WTC11 (cell line): ENCODE results near the gene GRM5. TPM values are rescaled to one million over a fixed set of nuclear protein-coding genes. Genes with fewer than 3 reads are reported as not detected.

Experiments
- ATAC-seq: fragments of 200-7000 bp; cut with Tn5 transposase; 2 replicates; pipeline ENCODE4 v1.10.0; 2021; ENCODE audit warnings: mild to moderate bottlenecking, moderate library complexity
- CTCF ChIA-PET: fragments of 300-600 bp; sonication (Branson Sonifier 250); formaldehyde crosslinking; loops from one replicate; lab custom pipeline; 2021; ENCODE audit warnings: antibody characterized with exemption; lab: Charles Lee
- POLR2A ChIA-PET: fragments of 350-600 bp; sonication (Branson Sonifier 250); formaldehyde crosslinking; loops from one replicate; lab custom pipeline; 2021; ENCODE audit warnings: antibody characterized with exemption; lab: Charles Lee
- DNase-seq: peaks from one replicate; pipeline ENCODE4 v3.0.0; 2021; ENCODE audit warnings: low spot score
- H3K27ac Mint-ChIP-seq: 2 replicates; pipeline ENCODE4 v1.8.0; 2021; ENCODE audit warnings: mixed read lengths
- H3K27me3 Mint-ChIP-seq: 2 replicates; pipeline ENCODE4 v1.8.0; 2021; ENCODE audit warnings: low read depth, mild to moderate bottlenecking, moderate library complexity, mixed read lengths
- H3K36me3 Mint-ChIP-seq: 2 replicates; pipeline ENCODE4 v1.8.0; 2021; ENCODE audit warnings: mixed read lengths
- H3K4me1 Mint-ChIP-seq: 2 replicates; pipeline ENCODE4 v1.8.0; 2022; ENCODE audit warnings: mixed read lengths
- H3K4me3 Mint-ChIP-seq: 2 replicates; pipeline ENCODE4 v1.8.0; 2021; ENCODE audit warnings: mild to moderate bottlenecking, moderate library complexity, mixed read lengths
- H3K9me3 Mint-ChIP-seq: 2 replicates; pipeline ENCODE4 v1.8.0; 2021; ENCODE audit warnings: mixed read lengths
- ATF6 ChIP-seq: sonication (generic); formaldehyde crosslinking; IDR thresholded peaks from 2 replicates; pipeline ENCODE4 v1.8.1; 2023; ENCODE audit warnings: mild to moderate bottlenecking, missing genetic modification reagents
- ELF4 ChIP-seq: sonication (generic); formaldehyde crosslinking; IDR thresholded peaks from 2 replicates; pipeline ENCODE4 v1.8.1; 2022; ENCODE audit warnings: low read depth, mild to moderate bottlenecking, moderate library complexity, missing genetic modification reagents
- FOXJ3 ChIP-seq: sonication (generic); formaldehyde crosslinking; IDR thresholded peaks from 2 replicates; pipeline ENCODE4 v1.9.0; 2021; ENCODE audit warnings: missing genetic modification reagents, mild to moderate bottlenecking, borderline replicate concordance
- FOXP1 ChIP-seq: sonication (generic); formaldehyde crosslinking; IDR thresholded peaks from 2 replicates; pipeline ENCODE4 v1.8.0; 2022; ENCODE audit warnings: missing genetic modification reagents, mild to moderate bottlenecking, moderate library complexity, borderline replicate concordance
- GTF2I ChIP-seq: fragments of 250-450 bp; sonication (Bioruptor Pico); conservative IDR thresholded peaks from 2 replicates; pipeline ENCODE4 v1.4.0; 2021; ENCODE audit warnings: mild to moderate bottlenecking
- HMGA2 ChIP-seq: fragments of 250-450 bp; sonication (Bioruptor Pico); IDR thresholded peaks from 2 replicates; pipeline ENCODE4 v1.4.0; 2021; ENCODE audit warnings: mild to moderate bottlenecking, moderate library complexity
- JUN ChIP-seq: sonication (generic); formaldehyde crosslinking; IDR thresholded peaks from 2 replicates; pipeline ENCODE4 v1.8.0; 2023; ENCODE audit warnings: mild to moderate bottlenecking, missing genetic modification reagents
- RORB ChIP-seq: fragments of 250-450 bp; sonication (Bioruptor Pico); IDR thresholded peaks from 2 replicates; pipeline ENCODE4 v1.9.0; 2021; ENCODE audit warnings: mild to moderate bottlenecking
- SP1 ChIP-seq: sonication (generic); formaldehyde crosslinking; conservative IDR thresholded peaks from 2 replicates; pipeline ENCODE4 v1.8.1; 2022; ENCODE audit warnings: missing genetic modification reagents
- ZNF232 ChIP-seq: sonication (generic); formaldehyde crosslinking; IDR thresholded peaks from 2 replicates; pipeline ENCODE4 v1.8.0; 2022; ENCODE audit warnings: mild to moderate bottlenecking, missing genetic modification reagents
- ZNF281 ChIP-seq: sonication (generic); formaldehyde crosslinking; IDR thresholded peaks from 2 replicates; pipeline ENCODE4 v1.8.0; 2023; ENCODE audit warnings: mild to moderate bottlenecking, missing genetic modification reagents
- ZNF317 ChIP-seq: sonication (generic); formaldehyde crosslinking; IDR thresholded peaks from 2 replicates; pipeline ENCODE4 v1.8.1; 2023; ENCODE audit warnings: low read depth, mild to moderate bottlenecking, moderate library complexity, missing genetic modification reagents, borderline replicate concordance
- ZNF423 ChIP-seq: fragments of 250-450 bp; sonication (Bioruptor Pico); IDR thresholded peaks from 2 replicates; pipeline ENCODE4 v2.1.2; 2022; ENCODE audit warnings: mild to moderate bottlenecking, moderate library complexity
- total RNA-seq: library from RNA; stranded (reverse); gene quantifications from 3 replicates; pipeline ENCODE4 v1.2.3, GENCODE V29; 2021
- TF ChIP-seq, protein P1 (sequence below): sonication (generic); formaldehyde crosslinking; IDR thresholded peaks from 2 replicates; pipeline ENCODE4 v1.8.1; 2023; ENCODE audit warnings: mild to moderate bottlenecking, missing genetic modification reagents, moderate library complexity
- TF ChIP-seq, protein P2 (sequence below): fragments of 250-450 bp; sonication (Bioruptor Pico); conservative IDR thresholded peaks from 2 replicates; pipeline ENCODE4 v1.9.0; 2021; ENCODE audit warnings: mild to moderate bottlenecking

The GRM5 gene
- total RNA-seq, 1 experiment from 2014 or later = 0.13 TPM

- TF ChIP-seq ZNF281 (no peak), HMGA2 (CRISPR knock-in tag) (no peak), ZNF317 (CRISPR knock-in tag) (no peak), RORB (CRISPR knock-in tag) (no peak)
- TF ChIP-seq, protein P1, sequence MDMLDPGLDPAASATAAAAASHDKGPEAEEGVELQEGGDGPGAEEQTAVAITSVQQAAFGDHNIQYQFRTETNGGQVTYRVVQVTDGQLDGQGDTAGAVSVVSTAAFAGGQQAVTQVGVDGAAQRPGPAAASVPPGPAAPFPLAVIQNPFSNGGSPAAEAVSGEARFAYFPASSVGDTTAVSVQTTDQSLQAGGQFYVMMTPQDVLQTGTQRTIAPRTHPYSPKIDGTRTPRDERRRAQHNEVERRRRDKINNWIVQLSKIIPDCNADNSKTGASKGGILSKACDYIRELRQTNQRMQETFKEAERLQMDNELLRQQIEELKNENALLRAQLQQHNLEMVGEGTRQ (CRISPR knock-in tag) = no peak
- TF ChIP-seq, protein P2, sequence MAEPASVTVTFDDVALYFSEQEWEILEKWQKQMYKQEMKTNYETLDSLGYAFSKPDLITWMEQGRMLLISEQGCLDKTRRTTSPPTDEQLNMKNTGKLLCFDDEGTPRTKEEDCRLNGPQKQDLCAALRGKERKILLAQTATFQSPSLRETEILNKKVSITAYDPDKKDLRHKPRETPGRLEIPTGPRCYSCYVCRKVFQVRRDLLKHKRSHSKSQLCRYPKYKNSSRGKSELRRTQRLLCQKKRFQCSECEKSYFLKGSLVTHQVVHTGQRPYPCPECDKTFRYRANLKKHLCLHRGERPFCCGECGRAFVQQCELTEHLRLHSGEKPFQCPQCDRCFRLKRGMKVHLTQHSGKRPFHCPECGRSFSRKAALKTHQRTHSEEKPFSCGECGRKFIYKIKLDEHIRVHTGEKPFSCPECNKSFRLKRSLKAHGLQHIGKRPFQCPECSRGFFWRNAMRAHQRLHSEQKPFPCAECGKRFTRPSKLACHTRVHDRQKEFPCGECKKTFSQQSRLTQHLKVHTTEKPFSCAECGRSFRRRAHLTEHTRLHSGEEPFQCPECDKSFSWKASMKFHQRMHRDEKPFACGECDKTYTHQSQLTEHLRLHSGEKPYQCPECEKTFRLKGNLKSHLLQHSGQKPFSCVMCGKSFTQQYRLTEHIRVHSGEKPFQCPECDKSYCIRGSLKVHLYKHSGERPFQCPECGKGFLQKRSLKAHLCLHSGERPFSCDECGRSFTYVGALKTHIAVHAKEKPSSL (CRISPR knock-in tag) = no peak
Measured at GRCh38 chr11:88575916-88576315, 489.9 kb downstream of the GRM5 start (continued).

DNA sequence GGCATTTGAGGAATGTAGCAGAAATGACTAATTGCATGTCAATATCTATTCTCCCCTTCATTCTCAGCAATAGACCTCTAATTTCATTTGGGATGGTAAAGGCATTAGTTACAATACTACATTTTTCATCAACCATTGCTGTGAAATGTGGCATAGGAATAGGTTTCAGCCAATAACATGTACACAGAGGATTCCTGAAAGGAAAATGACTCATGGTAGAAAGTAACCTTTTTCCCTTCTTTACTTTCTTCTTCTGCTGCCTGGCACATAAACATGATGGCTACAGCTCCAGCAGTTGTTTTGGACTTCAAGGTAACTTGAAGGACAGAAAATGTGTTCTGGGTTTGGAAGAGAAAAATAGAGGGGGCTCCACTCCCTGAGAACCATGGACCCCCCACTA lies 496.4 kb downstream of the GRM5 start:
- peaks cover 13% of the 10 kb centered on the region for H3K4me1 Mint-ChIP-seq
- no peak overlapping the region for H3K4me3 Mint-ChIP-seq
- no peak overlapping the region for H3K27ac Mint-ChIP-seq
- no peaks in the 10 kb centered on the region for H3K36me3 Mint-ChIP-seq
- H3K9me3 Mint-ChIP-seq = no peaks in the 10 kb centered on the region
- CTCF ChIA-PET = interaction anchor here (1.3 to 1.8 kb wide), 2 partner anchors 17 to 553 kb away, joined by 3 to 8 read pairs; no protein-coding TSS in a partner anchor
- no peak for ATAC-seq
- no peak for TF ChIP-seq GTF2I (CRISPR knock-in tag)
- TF ChIP-seq FOXP1 = no peak
- peaks cover 2% of the 10 kb centered on the region; the same call in 1 of the 2 replicates for H3K27me3 Mint-ChIP-seq
- DNase-seq = no peak
- POLR2A ChIA-PET = no interaction called here

DNA sequence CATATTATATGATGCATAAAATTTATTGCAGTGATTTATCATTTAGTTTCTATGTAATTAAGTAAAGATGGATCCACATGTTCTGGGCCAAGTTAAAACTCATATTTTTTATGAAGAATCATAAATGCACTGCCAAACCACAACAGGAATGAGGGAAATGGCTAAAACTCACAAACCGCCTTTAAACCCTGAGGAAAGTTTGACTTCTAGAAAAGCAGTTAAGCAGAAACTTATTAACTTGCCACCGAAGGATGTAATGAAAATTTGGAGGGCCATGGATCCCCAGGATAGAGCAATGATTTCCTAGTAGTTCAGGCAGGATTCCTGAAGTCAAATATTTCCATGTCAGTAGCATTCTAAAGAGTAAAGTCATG lies 510.0 kb downstream of the GRM5 start:
- H3K27ac Mint-ChIP-seq = no peak overlapping the region
- ChIA-PET POLR2A (no interaction called here), CTCF (no interaction called here)
- DNase-seq (no peak), ATAC-seq (no peak)
- TF ChIP-seq ZNF232 (CRISPR knock-in tag) (no peak), ELF4 (CRISPR knock-in tag) (no peak), FOXJ3 (no peak), SP1 (CRISPR knock-in tag) (no peak), ATF6 (CRISPR knock-in tag) (no peak), ZNF423 (CRISPR knock-in tag) (no peak), JUN (CRISPR knock-in tag) (no peak)
- H3K27me3 Mint-ChIP-seq = no peaks in the 10 kb centered on the region
- no peak overlapping the region for H3K4me3 Mint-ChIP-seq
- H3K4me1 Mint-ChIP-seq = peaks cover 23% of the 10 kb centered on the region
- H3K36me3 Mint-ChIP-seq = peaks cover 3% of the 10 kb centered on the region
- peaks cover 14% of the 10 kb centered on the region for H3K9me3 Mint-ChIP-seq
